Measurements from ENCODE around the gene MFSD6L. TPM values are rescaled to one million over a fixed set of nuclear protein-coding genes. Genes with fewer than 3 reads are reported as not detected.

Gene MFSD6L
- total and polyA plus RNA-seq, 2 of the 13 experiments (the other 11 are each of a cell fraction or from before 2014, with no cell fraction given) = not detected

DNA sequence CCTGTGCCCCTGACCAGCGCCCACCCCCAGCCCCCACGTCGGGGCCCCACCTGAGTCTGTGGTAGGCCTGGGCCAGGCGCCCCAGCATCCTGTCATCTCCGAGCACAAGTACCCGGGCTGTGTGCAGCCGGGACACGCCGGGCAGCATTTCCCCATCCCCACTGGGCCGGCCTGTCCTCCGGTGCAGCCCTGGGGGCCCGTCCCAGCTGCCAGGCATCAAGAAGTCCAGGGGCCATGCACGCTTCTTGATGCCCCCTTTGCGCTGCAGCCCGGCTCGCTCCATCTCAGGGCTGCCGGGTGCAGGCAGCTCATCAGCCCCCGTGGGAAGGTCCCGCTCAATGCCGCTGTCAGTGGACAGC lies 29.3 kb upstream of the MFSD6L start (continued):
- TF ChIP-seq, protein P1, sequence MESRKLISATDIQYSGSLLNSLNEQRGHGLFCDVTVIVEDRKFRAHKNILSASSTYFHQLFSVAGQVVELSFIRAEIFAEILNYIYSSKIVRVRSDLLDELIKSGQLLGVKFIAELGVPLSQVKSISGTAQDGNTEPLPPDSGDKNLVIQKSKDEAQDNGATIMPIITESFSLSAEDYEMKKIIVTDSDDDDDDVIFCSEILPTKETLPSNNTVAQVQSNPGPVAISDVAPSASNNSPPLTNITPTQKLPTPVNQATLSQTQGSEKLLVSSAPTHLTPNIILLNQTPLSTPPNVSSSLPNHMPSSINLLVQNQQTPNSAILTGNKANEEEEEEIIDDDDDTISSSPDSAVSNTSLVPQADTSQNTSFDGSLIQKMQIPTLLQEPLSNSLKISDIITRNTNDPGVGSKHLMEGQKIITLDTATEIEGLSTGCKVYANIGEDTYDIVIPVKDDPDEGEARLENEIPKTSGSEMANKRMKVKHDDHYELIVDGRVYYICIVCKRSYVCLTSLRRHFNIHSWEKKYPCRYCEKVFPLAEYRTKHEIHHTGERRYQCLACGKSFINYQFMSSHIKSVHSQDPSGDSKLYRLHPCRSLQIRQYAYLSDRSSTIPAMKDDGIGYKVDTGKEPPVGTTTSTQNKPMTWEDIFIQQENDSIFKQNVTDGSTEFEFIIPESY (CRISPR knock-in tag; IDR thresholded peaks at IDR 0.05) = no peak
- TF ChIP-seq ZSCAN25 (CRISPR knock-in tag; IDR thresholded peaks at IDR 0.05) = no peak
- TF ChIP-seq ZFP82 (CRISPR knock-in tag; IDR thresholded peaks at IDR 0.05; ENCODE audit: borderline replicate concordance) = no peak
- TF ChIP-seq ZNF256 (CRISPR knock-in tag; conservative IDR thresholded peaks at IDR 0.05) = no peak
- TF ChIP-seq BRD4 (CRISPR knock-in tag; IDR thresholded peaks at IDR 0.05) = no peak
- no peak for TF ChIP-seq ETV5 (CRISPR knock-in tag; IDR thresholded peaks at IDR 0.05; ENCODE audit: borderline replicate concordance)
- TF ChIP-seq ZNF678 (CRISPR knock-in tag; IDR thresholded peaks at IDR 0.05) = no peak

DNA sequence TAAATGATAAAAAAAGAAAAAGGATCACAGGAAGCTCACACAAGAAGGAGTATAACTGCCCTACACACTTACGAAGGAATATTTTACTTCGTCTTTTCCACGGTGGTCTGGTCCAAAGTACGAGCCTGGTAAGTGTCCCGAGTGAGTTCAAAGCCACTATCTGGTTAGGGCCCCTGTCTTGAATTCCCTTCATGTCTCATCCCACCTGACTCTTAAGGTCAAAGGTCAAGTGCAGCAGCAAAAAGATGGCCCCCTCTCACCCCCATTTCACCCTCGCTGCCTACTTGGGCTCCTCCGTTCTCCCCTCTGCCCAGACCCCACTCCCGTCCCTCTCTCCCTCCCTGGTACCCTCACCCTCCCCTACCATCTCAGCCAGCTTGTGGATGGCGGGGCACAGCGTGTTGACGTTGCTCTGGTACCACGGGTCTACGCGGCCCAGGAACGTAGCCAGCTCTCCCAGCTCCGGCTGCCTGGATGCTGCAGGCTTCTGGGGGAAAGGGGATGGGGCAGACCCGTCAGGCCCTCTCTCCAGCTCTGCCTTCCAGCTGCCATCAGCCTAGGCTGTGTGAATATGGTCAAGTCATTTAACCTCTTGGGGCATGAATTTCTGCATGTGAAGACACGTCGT lies 27.8 kb upstream of the MFSD6L start:
- CTCF ChIA-PET (ENCODE audit: low intra/inter-chr PET ratio, low total read pairs) = no interaction called here
- in situ Hi-C loops (cut with HindIII; ENCODE audit: extremely low pct_ligation_motif_present, low pct_unique_long_range_greater_than_20kb) = no loop called here
- TF ChIP-seq, protein P2, sequence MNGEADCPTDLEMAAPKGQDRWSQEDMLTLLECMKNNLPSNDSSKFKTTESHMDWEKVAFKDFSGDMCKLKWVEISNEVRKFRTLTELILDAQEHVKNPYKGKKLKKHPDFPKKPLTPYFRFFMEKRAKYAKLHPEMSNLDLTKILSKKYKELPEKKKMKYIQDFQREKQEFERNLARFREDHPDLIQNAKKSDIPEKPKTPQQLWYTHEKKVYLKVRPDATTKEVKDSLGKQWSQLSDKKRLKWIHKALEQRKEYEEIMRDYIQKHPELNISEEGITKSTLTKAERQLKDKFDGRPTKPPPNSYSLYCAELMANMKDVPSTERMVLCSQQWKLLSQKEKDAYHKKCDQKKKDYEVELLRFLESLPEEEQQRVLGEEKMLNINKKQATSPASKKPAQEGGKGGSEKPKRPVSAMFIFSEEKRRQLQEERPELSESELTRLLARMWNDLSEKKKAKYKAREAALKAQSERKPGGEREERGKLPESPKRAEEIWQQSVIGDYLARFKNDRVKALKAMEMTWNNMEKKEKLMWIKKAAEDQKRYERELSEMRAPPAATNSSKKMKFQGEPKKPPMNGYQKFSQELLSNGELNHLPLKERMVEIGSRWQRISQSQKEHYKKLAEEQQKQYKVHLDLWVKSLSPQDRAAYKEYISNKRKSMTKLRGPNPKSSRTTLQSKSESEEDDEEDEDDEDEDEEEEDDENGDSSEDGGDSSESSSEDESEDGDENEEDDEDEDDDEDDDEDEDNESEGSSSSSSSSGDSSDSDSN (CRISPR knock-in tag; IDR thresholded peaks at IDR 0.05) = no peak
- no peak for TF ChIP-seq RBAK (CRISPR knock-in tag; IDR thresholded peaks at IDR 0.05)
- TF ChIP-seq, protein P3, sequence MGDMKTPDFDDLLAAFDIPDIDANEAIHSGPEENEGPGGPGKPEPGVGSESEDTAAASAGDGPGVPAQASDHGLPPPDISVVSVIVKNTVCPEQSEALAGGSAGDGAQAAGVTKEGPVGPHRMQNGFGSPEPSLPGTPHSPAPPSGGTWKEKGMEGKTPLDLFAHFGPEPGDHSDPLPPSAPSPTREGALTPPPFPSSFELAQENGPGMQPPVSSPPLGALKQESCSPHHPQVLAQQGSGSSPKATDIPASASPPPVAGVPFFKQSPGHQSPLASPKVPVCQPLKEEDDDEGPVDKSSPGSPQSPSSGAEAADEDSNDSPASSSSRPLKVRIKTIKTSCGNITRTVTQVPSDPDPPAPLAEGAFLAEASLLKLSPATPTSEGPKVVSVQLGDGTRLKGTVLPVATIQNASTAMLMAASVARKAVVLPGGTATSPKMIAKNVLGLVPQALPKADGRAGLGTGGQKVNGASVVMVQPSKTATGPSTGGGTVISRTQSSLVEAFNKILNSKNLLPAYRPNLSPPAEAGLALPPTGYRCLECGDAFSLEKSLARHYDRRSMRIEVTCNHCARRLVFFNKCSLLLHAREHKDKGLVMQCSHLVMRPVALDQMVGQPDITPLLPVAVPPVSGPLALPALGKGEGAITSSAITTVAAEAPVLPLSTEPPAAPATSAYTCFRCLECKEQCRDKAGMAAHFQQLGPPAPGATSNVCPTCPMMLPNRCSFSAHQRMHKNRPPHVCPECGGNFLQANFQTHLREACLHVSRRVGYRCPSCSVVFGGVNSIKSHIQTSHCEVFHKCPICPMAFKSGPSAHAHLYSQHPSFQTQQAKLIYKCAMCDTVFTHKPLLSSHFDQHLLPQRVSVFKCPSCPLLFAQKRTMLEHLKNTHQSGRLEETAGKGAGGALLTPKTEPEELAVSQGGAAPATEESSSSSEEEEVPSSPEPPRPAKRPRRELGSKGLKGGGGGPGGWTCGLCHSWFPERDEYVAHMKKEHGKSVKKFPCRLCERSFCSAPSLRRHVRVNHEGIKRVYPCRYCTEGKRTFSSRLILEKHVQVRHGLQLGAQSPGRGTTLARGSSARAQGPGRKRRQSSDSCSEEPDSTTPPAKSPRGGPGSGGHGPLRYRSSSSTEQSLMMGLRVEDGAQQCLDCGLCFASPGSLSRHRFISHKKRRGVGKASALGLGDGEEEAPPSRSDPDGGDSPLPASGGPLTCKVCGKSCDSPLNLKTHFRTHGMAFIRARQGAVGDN (CRISPR knock-in tag; IDR thresholded peaks at IDR 0.05) = no peak
- TF ChIP-seq, protein P4, sequence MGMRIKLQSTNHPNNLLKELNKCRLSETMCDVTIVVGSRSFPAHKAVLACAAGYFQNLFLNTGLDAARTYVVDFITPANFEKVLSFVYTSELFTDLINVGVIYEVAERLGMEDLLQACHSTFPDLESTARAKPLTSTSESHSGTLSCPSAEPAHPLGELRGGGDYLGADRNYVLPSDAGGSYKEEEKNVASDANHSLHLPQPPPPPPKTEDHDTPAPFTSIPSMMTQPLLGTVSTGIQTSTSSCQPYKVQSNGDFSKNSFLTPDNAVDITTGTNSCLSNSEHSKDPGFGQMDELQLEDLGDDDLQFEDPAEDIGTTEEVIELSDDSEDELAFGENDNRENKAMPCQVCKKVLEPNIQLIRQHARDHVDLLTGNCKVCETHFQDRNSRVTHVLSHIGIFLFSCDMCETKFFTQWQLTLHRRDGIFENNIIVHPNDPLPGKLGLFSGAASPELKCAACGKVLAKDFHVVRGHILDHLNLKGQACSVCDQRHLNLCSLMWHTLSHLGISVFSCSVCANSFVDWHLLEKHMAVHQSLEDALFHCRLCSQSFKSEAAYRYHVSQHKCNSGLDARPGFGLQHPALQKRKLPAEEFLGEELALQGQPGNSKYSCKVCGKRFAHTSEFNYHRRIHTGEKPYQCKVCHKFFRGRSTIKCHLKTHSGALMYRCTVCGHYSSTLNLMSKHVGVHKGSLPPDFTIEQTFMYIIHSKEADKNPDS (CRISPR knock-in tag; IDR thresholded peaks at IDR 0.05) = no peak
- TF ChIP-seq NR1H2 (CRISPR knock-in tag; IDR thresholded peaks at IDR 0.05; ENCODE audit: borderline replicate concordance, low read depth) = no peak
- no peak for TF ChIP-seq ZFP1 (CRISPR knock-in tag; IDR thresholded peaks at IDR 0.05)

More for the DNA sequence above, 27.8 kb upstream of the MFSD6L start:
- DNase-seq (ENCODE audit: low spot score) = no peak
- Histone ChIP-seq H3K9me3 (ENCODE audit: low read length) (peaks cover 11% of the 10 kb centered on the region), H3K4me3 (replicated peaks in 1 of 3; ENCODE audit: insufficient read depth in 1 of 3, low read depth in 2 of 3, low read length in 3 of 3) (no peak overlapping the region), H3K79me2 (ENCODE audit: insufficient read depth, low read length) (no peaks in the 10 kb centered on the region), H3K4me2 (ENCODE audit: low read depth, low read length) (no peak overlapping the region), H4K20me1 (ENCODE audit: insufficient read depth, low read length) (no peaks in the 10 kb centered on the region), H2AFZ (ENCODE audit: low read length) (no peak overlapping the region), H3K4me1 (ENCODE audit: insufficient read depth, low read length) (no peaks in the 10 kb centered on the region), H3K9ac (ENCODE audit: insufficient read depth, low read depth, low read length) (no peak overlapping the region), H3K27me3 (ENCODE audit: control insufficient read depth in 1 of 2, insufficient read depth in 2 of 2, low read length in 2 of 2) (peaks cover 0 to 13% of the 10 kb centered on the region in 2 experiments; a peak in 2 of 5 replicates), H3K36me3 (replicated peaks in 1 of 2; ENCODE audit: control insufficient read depth in 1 of 2, insufficient read depth in 2 of 2, low read length in 2 of 2) (no peaks in the 10 kb centered on the region), H3K27ac (ENCODE audit: extremely low read length, insufficient read depth, low read length) (no peak overlapping the region)
- no peak for FAIRE-seq
- WGBS (ENCODE audit: low lambda C conversion rate) = 27% methylated on average over 17 of the region's 19 CpGs
- BruUV-seq (replicated peaks) = no TSS peak
- no peak for ATAC-seq
- intact Hi-C loops (cut with micrococcal nuclease; ENCODE audit: unreplicated experiment) = no loop called here
- POLR2A ChIA-PET = no interaction called here
